GM21786 (cell line): ENCODE results near the gene NT5DC2.

Experiments
- ATAC-seq: cut with Tn5 transposase; IDR thresholded peaks from one replicate; pipeline ENCODE4 v1.9.1; 2021; ENCODE audit not compliant: unreplicated experiment

NT5DC2 gene

GRCh38 chr3:52490035-52490938, 43.4 kb downstream of the NT5DC2 start:
- ATAC-seq = no peak

- no peak for ATAC-seq
Observed at GRCh38 chr3:52489453-52489852, 44.2 kb downstream of the NT5DC2 start.

- no peak for ATAC-seq
Observed at GRCh38 chr3:52488746-52489145, 44.9 kb downstream of the NT5DC2 start.

- ATAC-seq = no peak
Observed at GRCh38 chr3:52487788-52488691, 45.6 kb downstream of the NT5DC2 start.

GRCh38 chr3:52487050-52487787, 46.4 kb downstream of the NT5DC2 start:
- no peak for ATAC-seq

- no peak for ATAC-seq
Observed at GRCh38 chr3:52484680-52485461, 48.8 kb downstream of the NT5DC2 start.

DNA sequence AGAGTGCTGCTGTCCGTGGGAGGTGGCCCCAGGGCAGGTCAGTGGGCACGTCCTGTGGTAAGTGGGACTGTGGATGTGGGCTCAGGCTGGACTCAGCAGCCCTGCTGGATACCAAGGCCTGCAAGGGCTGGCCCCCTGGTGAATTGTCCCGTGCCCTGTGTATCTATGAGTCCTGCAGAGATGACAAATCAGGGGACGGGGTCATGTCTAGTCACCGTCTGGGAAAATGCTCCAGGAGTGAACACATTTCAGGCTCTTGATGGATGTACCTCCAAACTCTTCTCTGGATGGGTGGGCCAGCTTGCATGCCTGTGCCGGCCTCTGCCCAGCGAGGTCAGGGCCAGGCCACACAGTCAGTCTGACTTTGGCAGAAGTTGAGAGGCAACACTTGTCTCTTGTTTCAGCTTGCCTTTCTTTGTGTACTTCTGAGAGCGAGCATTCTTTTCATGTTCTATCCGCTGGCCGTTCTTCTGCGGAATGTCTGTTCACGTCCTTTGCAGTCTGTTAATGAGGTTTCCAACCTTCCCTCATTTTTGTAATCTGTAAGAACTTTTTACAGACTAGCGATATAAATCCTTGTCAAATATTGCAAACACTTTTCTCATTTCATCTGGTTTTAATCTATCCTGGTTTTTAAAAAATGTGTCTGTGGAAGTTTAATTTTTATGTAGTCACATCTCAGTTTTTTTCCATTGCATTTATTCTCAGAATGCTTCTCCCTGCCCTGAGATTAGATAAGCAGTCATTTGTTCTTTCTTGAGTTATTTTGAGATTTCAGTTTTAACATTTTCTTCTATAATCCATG, 49.9 kb downstream of the NT5DC2 start:
- no peak for ATAC-seq

- no peak for ATAC-seq
Observed at GRCh38 chr3:52483081-52483480, 50.6 kb downstream of the NT5DC2 start.

DNA sequence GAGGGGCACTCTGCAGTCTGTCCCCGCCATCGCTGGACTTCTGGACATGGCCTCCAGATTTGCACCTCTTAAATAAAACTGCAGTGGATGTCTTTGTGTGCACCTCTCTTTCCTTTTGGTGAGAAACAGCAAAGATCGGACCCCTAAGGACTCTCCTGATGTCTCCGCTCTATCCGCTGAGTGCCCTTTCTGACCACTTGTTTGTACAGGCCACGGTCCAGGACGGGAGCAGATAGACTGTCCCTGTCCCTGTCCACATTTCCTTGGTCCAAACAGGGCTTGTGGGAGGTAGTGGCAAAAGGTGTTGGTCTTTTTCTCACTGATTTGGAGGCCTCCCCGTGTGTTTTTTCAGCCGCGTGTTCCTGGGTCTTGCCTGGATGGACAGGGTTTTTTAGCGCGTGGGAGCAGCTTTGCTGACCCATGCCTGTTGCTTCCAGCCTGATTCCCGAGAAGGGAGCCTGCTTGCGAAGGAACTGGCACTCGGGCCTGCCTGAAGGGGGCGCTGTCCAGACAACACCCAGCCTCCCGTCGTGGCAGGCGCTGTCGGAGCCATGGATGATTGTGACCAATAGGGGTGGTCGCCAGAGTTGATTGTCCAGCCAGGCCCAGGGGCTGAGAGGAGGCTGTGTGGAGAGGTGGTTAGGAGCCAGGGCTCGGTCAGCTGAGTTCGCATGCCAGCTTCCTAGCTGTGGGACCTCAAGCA, 51.7 kb downstream of the NT5DC2 start:
- no peak for ATAC-seq

GRCh38 chr3:52480768-52481715, 52.6 kb downstream of the NT5DC2 start:
- no peak for ATAC-seq

GRCh38 chr3:52479877-52480575, 53.6 kb downstream of the NT5DC2 start:
- ATAC-seq = no peak

- ATAC-seq = no peak
Observed at GRCh38 chr3:52479037-52479876, 54.4 kb downstream of the NT5DC2 start.

GRCh38 chr3:52477796-52478095, 55.9 kb downstream of the NT5DC2 start:
- ATAC-seq = no peak

DNA sequence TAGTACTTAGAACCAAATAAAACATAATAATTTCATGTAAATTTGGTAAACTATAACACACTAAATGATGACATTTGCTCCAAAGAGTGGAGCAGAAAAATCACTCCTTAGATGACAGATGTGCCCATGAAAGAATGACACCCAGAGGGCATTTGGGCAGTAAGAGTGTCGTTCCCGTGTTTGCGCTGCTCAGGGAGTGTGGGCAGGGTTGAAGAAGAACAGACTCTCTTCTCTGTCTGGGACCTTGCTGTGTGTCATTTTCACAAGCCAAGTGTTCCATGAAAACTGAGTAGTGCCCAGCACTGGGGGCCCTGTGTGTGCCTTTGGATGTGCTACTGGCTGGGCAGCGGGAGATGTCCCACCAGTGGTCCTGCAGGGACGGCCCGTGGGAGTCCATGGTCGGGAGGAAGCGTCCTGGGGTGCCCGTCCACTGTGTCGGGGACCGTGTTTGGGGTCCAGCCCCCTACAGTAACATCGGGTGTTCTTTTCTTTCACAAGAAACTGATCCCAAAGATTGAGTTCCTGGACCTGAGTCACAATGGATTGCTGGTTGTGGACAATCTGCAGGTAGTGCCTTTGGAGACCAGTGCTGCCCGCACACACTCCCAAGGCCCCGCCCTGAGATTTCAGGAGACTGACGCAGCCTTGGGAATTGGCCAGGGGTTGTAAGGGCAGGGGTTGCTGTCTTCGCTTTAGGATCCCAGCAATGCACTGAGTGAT, 56.4 kb downstream of the NT5DC2 start:
- no peak for ATAC-seq
